GM19372 (cell line): ENCODE data around the gene KCNK6.

Source experiments
- ATAC-seq: cut with Tn5 transposase; IDR thresholded peaks from one replicate; pipeline ENCODE4 v1.9.1; 2021; ENCODE audit warnings: mild to moderate bottlenecking, low read depth, moderate library complexity; ENCODE audit not compliant: unreplicated experiment

KCNK6 gene

GRCh38 chr19:38319421-38320258 lies at the start of gene KCNK6:
Gene KCNK6, plus strand, starts transcription at chr19:38319845. Its CDS starts 106 bp downstream, at chr19:38319951.
- no peak for ATAC-seq

GRCh38 chr19:38270587-38271167 lies 49.0 kb upstream of the KCNK6 start:
- no peak for ATAC-seq

GRCh38 chr19:38273499-38273898 lies 46.1 kb upstream of the KCNK6 start:
- ATAC-seq, result no peak

- no peak for ATAC-seq
These were observed 44.9 kb upstream of the KCNK6 start for GRCh38 chr19:38274739-38275138.

- no peak for ATAC-seq
These were observed 42.6 kb upstream of the KCNK6 start for GRCh38 chr19:38276942-38277517.

GRCh38 chr19:38277549-38277948 lies 42.1 kb upstream of the KCNK6 start:
- no peak for ATAC-seq

- ATAC-seq, result no peak
These were observed 41.5 kb upstream of the KCNK6 start for GRCh38 chr19:38277969-38278680.

GRCh38 chr19:38278751-38279150 lies 40.9 kb upstream of the KCNK6 start:
- no peak for ATAC-seq

GRCh38 chr19:38280030-38280921 lies 39.4 kb upstream of the KCNK6 start:
- ATAC-seq, result no peak

- ATAC-seq, result no peak
These were observed 37.7 kb upstream of the KCNK6 start for GRCh38 chr19:38281811-38282566.

GRCh38 chr19:38283271-38283670 lies 36.4 kb upstream of the KCNK6 start:
- ATAC-seq, result no peak

- no peak for ATAC-seq
These were observed 35.2 kb upstream of the KCNK6 start for GRCh38 chr19:38284422-38284821.

GRCh38 chr19:38285567-38285966 lies 34.1 kb upstream of the KCNK6 start:
- no peak for ATAC-seq

GRCh38 chr19:38287604-38288003 lies 32.0 kb upstream of the KCNK6 start:
- ATAC-seq, result no peak

GRCh38 chr19:38288123-38288855 lies 31.4 kb upstream of the KCNK6 start:
- ATAC-seq, result no peak

- ATAC-seq, result no peak
These were observed 29.7 kb upstream of the KCNK6 start for GRCh38 chr19:38289955-38290354.

GRCh38 chr19:38290631-38291147 lies 29.0 kb upstream of the KCNK6 start:
- no peak for ATAC-seq

- no peak for ATAC-seq
These were observed 27.8 kb upstream of the KCNK6 start for GRCh38 chr19:38291855-38292254.
